ENCODE data around the gene ABLIM1.
A peak's percentile ranks its signal among the peaks of the same experiment; 100 is the strongest.

The ABLIM1 gene

DNA sequence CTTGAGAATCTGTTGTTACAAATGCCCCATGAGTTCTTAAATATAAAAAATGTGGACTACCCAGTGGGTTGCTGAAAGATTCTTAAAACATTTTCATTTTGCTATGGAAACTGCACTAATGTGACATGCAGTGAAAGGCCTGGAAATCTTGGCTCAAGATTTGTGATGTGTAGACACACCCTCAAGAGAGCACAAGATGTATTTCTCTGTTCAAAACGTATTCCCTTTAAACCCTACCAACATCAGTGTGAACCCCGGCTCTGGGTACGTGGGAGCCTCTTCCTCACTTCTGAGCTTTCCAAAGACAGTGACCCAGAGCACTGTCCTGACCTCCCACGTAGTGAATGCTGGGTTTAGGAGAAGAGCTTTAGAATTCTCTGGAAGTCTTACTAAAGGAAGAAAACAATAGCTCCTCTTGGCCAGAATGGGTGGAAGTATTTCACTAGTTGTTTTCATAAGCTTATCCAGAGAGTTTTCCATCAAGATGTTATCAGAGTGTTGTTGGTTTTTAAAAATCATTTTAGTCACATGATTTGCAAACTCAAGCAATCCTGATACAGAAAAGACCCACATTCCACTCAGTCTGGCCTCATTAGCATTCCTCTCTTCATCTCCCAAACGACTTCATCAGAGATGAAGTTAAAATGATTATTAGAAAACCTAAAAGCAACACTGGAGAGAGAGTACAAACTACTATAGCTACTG, 172.2 kb downstream of the ABLIM1 start:
- peak overlapping the region in 1 of 2 donors; percentile 52 for H3K27ac ChIP-seq
- TF ChIP-seq, protein P1, sequence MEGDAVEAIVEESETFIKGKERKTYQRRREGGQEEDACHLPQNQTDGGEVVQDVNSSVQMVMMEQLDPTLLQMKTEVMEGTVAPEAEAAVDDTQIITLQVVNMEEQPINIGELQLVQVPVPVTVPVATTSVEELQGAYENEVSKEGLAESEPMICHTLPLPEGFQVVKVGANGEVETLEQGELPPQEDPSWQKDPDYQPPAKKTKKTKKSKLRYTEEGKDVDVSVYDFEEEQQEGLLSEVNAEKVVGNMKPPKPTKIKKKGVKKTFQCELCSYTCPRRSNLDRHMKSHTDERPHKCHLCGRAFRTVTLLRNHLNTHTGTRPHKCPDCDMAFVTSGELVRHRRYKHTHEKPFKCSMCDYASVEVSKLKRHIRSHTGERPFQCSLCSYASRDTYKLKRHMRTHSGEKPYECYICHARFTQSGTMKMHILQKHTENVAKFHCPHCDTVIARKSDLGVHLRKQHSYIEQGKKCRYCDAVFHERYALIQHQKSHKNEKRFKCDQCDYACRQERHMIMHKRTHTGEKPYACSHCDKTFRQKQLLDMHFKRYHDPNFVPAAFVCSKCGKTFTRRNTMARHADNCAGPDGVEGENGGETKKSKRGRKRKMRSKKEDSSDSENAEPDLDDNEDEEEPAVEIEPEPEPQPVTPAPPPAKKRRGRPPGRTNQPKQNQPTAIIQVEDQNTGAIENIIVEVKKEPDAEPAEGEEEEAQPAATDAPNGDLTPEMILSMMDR (IDR thresholded peaks at IDR 0.05): no peak
- H3K4me3 ChIP-seq: no peak overlapping the region
- DNase-seq (ENCODE audit: low spot score): no peak

DNA sequence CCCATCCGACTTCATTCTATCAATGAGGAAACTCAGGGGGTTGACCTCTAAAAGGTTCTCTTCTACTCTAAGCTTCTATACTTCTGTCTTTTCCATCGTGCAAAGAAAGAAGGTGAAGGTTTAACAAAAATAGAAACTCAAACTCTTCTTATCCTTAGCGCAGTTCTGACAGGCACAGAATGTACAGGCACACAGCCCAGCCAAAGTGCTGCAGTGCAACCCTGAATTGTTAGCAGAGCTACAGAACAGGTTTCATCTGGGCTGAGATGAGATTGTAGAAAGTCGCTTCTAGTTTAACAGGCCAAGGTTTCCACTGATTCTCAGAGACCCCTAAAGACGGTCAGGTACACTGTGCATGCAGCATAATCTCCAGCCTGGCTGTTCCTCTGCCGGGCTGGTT, 174.5 kb downstream of the ABLIM1 start:
- DNase-seq (ENCODE audit: low spot score): no peak
- TF ChIP-seq, protein P1 (IDR thresholded peaks at IDR 0.05): no peak
- no peak overlapping the region for H3K4me3 ChIP-seq
- peak overlapping the region in 1 of 2 donors; percentile 67 for H3K27ac ChIP-seq

DNA sequence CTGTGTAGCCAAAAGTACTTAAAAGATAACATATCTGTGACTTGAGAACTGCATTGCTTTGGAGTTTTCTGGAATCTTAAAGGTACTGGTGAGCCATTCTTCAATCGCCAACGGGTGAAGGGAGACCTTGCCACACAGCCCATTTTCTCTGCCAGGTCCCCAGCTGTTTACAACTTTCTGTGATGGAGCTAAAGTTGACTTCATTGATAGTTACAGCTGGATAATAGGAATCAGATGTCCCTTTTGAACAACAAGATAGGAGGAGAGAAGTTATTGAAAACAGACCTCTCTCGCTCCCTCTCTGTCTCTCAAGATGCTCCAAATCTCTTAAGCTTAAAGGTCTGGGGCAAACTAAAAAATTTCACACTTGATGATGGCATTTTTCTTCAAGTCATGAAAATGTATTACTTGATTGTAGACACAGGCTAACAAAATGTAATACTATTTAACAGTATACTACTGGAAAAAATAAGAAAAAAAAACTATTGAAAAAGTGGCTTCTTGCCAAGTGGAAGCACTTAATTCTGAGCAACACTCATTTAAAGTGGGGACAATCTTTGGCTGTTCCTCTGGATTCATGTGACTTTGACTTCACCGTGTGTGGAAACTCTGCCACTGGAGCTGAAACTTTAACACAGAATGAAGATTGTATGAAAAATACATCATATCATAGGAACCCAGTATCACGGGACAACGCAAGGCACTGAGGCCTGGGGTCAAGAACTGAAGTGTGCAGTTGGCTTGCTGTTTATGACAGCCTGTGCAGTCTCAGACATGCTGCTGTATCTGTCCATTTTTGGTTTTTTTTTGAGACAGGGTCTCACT, 175.4 kb downstream of the ABLIM1 start:
- Histone ChIP-seq H3K27ac (peak overlapping the region in 1 of 2 donors; percentile 67), H3K4me3 (no peak overlapping the region)
- no peak for DNase-seq (ENCODE audit: low spot score)
- TF ChIP-seq, protein P1 (IDR thresholded peaks at IDR 0.05): no peak

DNA sequence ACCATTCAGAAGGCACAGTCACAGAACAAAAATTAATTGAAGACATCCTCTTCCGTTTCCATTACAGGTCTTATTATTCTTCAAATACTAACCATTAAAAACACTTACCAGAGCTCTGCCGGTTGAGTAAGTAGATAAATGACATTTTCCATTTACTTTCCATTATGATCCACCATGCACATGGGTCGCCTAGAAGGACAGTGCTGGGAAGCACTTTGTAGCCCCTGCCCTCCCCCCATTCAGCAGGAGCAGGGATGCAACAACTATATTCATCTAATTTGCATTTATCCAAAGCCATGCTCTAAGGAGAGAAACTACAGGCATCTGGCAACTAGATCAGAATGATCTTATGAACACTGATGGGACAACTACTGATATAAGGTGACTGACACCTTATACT, 177.0 kb downstream of the ABLIM1 start:
- Histone ChIP-seq H3K27ac (peak overlapping the region in 1 of 2 donors; percentile 9), H3K4me3 (no peak overlapping the region)
- TF ChIP-seq, protein P1 (IDR thresholded peaks at IDR 0.05): no peak
- no peak for DNase-seq (ENCODE audit: low spot score)

DNA sequence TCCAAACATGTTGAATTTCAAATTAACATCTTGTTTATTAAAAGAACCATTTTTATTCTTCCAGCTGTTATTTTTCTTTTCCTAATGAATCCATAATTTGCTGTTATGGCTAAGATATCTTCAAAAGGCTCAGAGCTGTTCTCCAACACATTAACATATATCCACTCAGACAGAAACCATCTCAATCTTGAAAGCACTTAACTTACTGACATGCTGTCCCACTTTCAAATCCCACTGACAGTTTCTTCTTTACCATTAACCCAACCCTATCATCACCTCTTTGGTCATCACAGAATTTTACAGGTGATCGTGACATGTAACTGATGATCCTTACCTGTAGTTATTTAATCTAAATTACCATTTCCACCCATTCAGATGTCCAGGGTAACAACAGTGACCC, 178.2 kb downstream of the ABLIM1 start:
- Histone ChIP-seq H3K4me3 (no peak overlapping the region), H3K27ac (peak overlapping the region in 1 of 2 donors; percentile 16)
- no peak for DNase-seq (ENCODE audit: low spot score)
- TF ChIP-seq, protein P1 (IDR thresholded peaks at IDR 0.05): no peak

DNA sequence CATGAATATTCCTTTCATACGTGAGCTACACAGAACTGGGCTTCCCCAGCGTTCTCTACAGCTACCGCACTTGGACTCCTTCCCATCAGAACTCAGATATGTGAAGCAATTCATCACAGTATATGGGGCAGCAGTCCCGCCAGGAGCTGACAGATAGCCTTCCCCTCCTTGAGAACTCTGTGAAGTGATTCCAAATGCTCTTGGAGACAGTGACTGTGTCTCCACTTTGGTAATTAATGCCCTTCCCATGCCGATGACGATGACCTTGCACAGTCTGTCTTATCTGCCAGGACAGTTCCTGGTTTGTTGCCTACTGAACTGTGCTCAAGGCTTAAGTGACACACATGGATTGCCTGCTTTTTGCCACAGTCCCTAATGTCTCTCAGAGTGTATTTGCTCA, 178.8 kb downstream of the ABLIM1 start:
- Histone ChIP-seq H3K4me3 (no peak overlapping the region), H3K27ac (peak overlapping the region in 1 of 2 donors; percentile 54)
- no peak for DNase-seq (ENCODE audit: low spot score)
- TF ChIP-seq, protein P1 (IDR thresholded peaks at IDR 0.05): no peak

Measured in coronary artery (tissue), 2 donors.